ENCODE results near the gene GEMIN7. TPM values are rescaled to one million over a fixed set of nuclear protein-coding genes. Genes with fewer than 3 reads are reported as not detected.

GEMIN7 gene
- total RNA-seq, 1 experiment from 2014 or later = 46.0 TPM

- Histone ChIP-seq H3K56ac (ENCODE audit: insufficient read length, low read depth, low read length) (no peak overlapping the region), H3K23me2 (ENCODE audit: insufficient read length, low read depth, low read length, poor library complexity, severe bottlenecking) (no peaks in the 10 kb centered on the region), H3T11ph (ENCODE audit: low read length) (no peak overlapping the region), H2BK5ac (ENCODE audit: insufficient read length, low read length) (no peak overlapping the region), H3K79me2 (ENCODE audit: insufficient read depth, low read length) (peaks cover 31% of the 10 kb centered on the region), H2AFZ (ENCODE audit: low read length) (no peak overlapping the region), H2BK12ac (ENCODE audit: insufficient read length, low read depth, low read length) (no peak overlapping the region), H2BK20ac (ENCODE audit: low read depth, low read length, poor library complexity, severe bottlenecking) (no peak overlapping the region), H2BK15ac (ENCODE audit: low read depth, low read length) (no peak overlapping the region), H4K91ac (ENCODE audit: insufficient read length, low read depth, low read length) (no peak overlapping the region), H3K27ac (ENCODE audit: insufficient read length, low read depth, low read length) (no peak overlapping the region), H3K9me3 (ENCODE audit: control insufficient read depth, low read depth, low read length) (no peaks in the 10 kb centered on the region), H3K4ac (ENCODE audit: low read depth, low read length) (no peak overlapping the region), H3K27me3 (ENCODE audit: insufficient read depth, low read length) (no peaks in the 10 kb centered on the region), H3K23ac (ENCODE audit: insufficient read length, low read depth, low read length) (no peak overlapping the region), H3K79me1 (ENCODE audit: insufficient read depth, low read depth, low read length, poor library complexity, severe bottlenecking) (no peaks in the 10 kb centered on the region), H3K9ac (ENCODE audit: extremely low read depth, insufficient read length, low read length) (no peak overlapping the region), H3K4me2 (ENCODE audit: insufficient read depth, insufficient read length, low read length) (no peak overlapping the region), H3K4me1 (ENCODE audit: insufficient read depth, low read length) (no peaks in the 10 kb centered on the region; the same call in 1 of the 2 replicates), H3K18ac (ENCODE audit: insufficient read length, low read depth, low read length) (no peak overlapping the region), H4K20me1 (ENCODE audit: control insufficient read depth, insufficient read depth, insufficient read length) (no peaks in the 10 kb centered on the region), H4K5ac (ENCODE audit: insufficient read length, low read depth, low read length) (no peak overlapping the region), H2AK5ac (ENCODE audit: insufficient read length, low read length) (no peak overlapping the region), H4K8ac (replicated peaks; ENCODE audit: insufficient read length, low read depth, low read length) (no peak overlapping the region), H3K14ac (ENCODE audit: insufficient read depth, low read length) (no peak overlapping the region), H2BK120ac (ENCODE audit: low read depth, low read length, poor library complexity, severe bottlenecking) (no peak overlapping the region)
- Mint-ChIP-seq H3K27me3 (ENCODE audit: low read depth) (no peaks in the 10 kb centered on the region), H3K4me1 (peaks cover 64 to 69% of the 10 kb centered on the region in 2 experiments), H3K9me3 (no peaks in the 10 kb centered on the region; a peak in 1 of 5 replicates), H3K36me3 (ENCODE audit: insufficient read depth in 1 of 3, low read depth in 3 of 3) (peaks cover 0 to 6% (median 4%) of the 10 kb centered on the region in 3 experiments; a peak in 2 of 7 replicates), H3K27ac (no peak overlapping the region), H3K4me3 (peak overlapping the region in 1 of 2 experiments; percentile 35; a peak in 1 of 5 replicates)
- no CpG with 5 or more reads among the region's 15 CpGs for WGBS (ENCODE audit: extremely low coverage, insufficient read length, low lambda C conversion rate)
- no peak for TF ChIP-seq CTCF (conservative IDR thresholded peaks at IDR 0.05)
- no peak for DNase-seq
Observed at GRCh38 chr19:45103156-45103507, 24.1 kb downstream of the GEMIN7 start.

Data from H9 (cell line).